Measurements from ENCODE around the gene CBLN4.

Gene CBLN4

GRCh38 chr20:56005389-56005715, at the start of gene CBLN4:
CBLN4 (minus strand) TSS chr20:56005519; CDS start chr20:56004171, 1,348 bp downstream.
- H3K4me3 ChIP-seq (ENCODE audit: low read length), result no peak within 1 kb of the TSS
- DNase-seq (ENCODE audit: low read depth), result no peak
- TF ChIP-seq, protein P1, sequence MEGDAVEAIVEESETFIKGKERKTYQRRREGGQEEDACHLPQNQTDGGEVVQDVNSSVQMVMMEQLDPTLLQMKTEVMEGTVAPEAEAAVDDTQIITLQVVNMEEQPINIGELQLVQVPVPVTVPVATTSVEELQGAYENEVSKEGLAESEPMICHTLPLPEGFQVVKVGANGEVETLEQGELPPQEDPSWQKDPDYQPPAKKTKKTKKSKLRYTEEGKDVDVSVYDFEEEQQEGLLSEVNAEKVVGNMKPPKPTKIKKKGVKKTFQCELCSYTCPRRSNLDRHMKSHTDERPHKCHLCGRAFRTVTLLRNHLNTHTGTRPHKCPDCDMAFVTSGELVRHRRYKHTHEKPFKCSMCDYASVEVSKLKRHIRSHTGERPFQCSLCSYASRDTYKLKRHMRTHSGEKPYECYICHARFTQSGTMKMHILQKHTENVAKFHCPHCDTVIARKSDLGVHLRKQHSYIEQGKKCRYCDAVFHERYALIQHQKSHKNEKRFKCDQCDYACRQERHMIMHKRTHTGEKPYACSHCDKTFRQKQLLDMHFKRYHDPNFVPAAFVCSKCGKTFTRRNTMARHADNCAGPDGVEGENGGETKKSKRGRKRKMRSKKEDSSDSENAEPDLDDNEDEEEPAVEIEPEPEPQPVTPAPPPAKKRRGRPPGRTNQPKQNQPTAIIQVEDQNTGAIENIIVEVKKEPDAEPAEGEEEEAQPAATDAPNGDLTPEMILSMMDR (conservative IDR thresholded peaks at IDR 0.05; ENCODE audit: low read depth, low read length), result no peak

GRCh38 chr20:56043227-56043626, 37.9 kb upstream of the CBLN4 start:
- DNase-seq (ENCODE audit: low read depth), result no peak
- TF ChIP-seq, protein P1 (conservative IDR thresholded peaks at IDR 0.05; ENCODE audit: low read depth, low read length), result no peak
- H3K4me3 ChIP-seq (ENCODE audit: low read length), result no peak overlapping the region

- no peak overlapping the region for H3K4me3 ChIP-seq (ENCODE audit: low read length)
- no peak for DNase-seq (ENCODE audit: low read depth)
- TF ChIP-seq, protein P1 (conservative IDR thresholded peaks at IDR 0.05; ENCODE audit: low read depth, low read length), result no peak
These were observed 26.9 kb upstream of the CBLN4 start for GRCh38 chr20:56032251-56032650.

- TF ChIP-seq, protein P1 (conservative IDR thresholded peaks at IDR 0.05; ENCODE audit: low read depth, low read length), result no peak
- no peak overlapping the region for H3K4me3 ChIP-seq (ENCODE audit: low read length)
- DNase-seq (ENCODE audit: low read depth), result no peak
These were observed 13.4 kb upstream of the CBLN4 start for GRCh38 chr20:56018716-56019115.

DNA sequence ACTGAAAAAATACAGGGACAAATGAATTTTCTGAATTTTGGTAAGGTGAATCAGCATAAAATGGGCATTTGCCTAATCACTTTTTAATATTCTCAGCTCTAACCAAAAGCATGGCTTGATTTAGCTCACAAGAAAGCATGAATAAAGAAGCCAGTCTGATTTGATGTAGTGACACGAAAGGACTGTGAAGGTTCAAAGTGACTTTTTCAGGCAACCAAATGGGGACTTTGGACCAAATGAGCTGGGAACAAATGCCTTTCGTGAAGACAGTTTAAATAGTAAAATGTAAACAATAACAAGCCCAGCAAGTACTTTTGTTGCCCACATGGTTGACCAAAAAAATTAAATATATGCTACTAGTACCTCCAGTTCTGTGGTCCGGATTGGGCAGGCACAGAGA, 12.9 kb upstream of the CBLN4 start:
- no peak overlapping the region for H3K4me3 ChIP-seq (ENCODE audit: low read length)
- DNase-seq (ENCODE audit: low read depth), result no peak
- TF ChIP-seq, protein P1 (conservative IDR thresholded peaks at IDR 0.05; ENCODE audit: low read depth, low read length), result no peak

DNA sequence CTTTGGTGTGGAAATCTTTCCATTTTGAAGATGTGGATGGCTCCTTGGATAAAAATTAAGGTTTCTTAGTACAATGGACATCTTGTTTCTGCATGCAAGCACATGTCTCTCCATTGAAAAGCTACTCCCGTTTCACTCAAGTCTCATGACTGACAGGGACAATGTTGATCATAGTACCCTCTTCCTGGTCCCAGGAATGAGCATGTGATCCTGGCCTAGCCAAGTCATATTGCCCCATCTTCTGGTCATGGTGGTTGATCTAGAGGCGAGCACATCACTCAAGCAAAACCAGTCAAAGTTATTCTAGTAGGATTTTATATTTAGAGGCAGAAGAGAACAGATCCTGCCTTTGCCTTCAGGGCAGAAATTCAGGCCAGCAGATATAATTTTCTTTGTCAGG, 12.2 kb upstream of the CBLN4 start:
- DNase-seq (ENCODE audit: low read depth), result no peak
- TF ChIP-seq, protein P1 (conservative IDR thresholded peaks at IDR 0.05; ENCODE audit: low read depth, low read length), result no peak
- H3K4me3 ChIP-seq (ENCODE audit: low read length), result no peak overlapping the region

GRCh38 chr20:56014998-56015397, 9.7 kb upstream of the CBLN4 start:
- no peak for DNase-seq (ENCODE audit: low read depth)
- no peak overlapping the region for H3K4me3 ChIP-seq (ENCODE audit: low read length)

More at GRCh38 chr20:56014998-56015397, 9.7 kb upstream of the CBLN4 start:
- TF ChIP-seq, protein P1 (conservative IDR thresholded peaks at IDR 0.05; ENCODE audit: low read depth, low read length), result no peak

All from retinal pigment epithelial cell (primary cell).